GM18951 (cell line): ENCODE measurements around the gene SLC52A3.
"Not testable (repeated sequence)": the region's sequence is repeated elsewhere in the genome, so short reads cannot be mapped to it uniquely, and the experiment has no call there.

ENCODE experiments used
- POLR2A ChIP-seq: IDR thresholded peaks from 4 replicates; pipeline ENCODE4 v1.6.1; 2011; ENCODE audit warnings: mild to moderate bottlenecking; ENCODE audit not compliant: insufficient read length, insufficient read depth; ENCODE audit errors: extremely low read depth
- in situ Hi-C: fragments of 300-500 bp; cut with MboI; formaldehyde crosslinking; loops from one replicate; pipeline ENCODE4 v1.12.0; 2022; ENCODE audit warnings: low sequenced_read_pairs, mixed read lengths, inconsistent platforms; ENCODE audit not compliant: unreplicated experiment

SLC52A3 gene

DNA sequence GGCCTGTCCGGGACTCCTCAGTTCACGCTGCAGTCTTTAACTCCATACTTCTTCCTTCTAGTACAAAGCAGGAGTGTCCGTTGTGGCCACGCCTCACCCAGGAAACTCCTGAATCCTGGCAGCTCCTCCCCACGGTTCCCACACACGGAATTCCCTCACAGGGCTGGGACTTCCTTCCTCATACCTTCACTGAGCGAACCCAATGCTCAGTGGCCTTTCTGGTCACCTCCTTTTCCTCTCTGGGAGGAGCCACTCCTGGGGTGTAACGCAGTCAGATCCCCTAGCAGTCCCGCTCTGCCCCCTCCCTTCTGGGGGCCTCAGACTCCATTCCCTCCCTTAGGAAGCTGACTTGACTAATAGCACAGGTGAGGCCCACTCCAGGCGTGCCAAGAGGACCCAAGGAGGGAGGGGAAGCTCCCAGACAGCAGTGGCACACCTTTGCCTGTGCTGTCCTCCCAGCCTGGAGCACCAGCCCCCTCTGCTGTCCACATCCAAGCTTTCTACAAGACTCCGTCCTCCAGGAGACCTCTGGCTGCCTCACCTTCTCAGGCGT lies at the start of gene SLC52A3:
Gene SLC52A3 (minus strand): TSS at position 75 of the 553 bp plus-strand sequence. CDS start 2,726 bp downstream, outside the sequence.
- TF ChIP-seq POLR2A = no peak
- in situ Hi-C loops = no loop called here

DNA sequence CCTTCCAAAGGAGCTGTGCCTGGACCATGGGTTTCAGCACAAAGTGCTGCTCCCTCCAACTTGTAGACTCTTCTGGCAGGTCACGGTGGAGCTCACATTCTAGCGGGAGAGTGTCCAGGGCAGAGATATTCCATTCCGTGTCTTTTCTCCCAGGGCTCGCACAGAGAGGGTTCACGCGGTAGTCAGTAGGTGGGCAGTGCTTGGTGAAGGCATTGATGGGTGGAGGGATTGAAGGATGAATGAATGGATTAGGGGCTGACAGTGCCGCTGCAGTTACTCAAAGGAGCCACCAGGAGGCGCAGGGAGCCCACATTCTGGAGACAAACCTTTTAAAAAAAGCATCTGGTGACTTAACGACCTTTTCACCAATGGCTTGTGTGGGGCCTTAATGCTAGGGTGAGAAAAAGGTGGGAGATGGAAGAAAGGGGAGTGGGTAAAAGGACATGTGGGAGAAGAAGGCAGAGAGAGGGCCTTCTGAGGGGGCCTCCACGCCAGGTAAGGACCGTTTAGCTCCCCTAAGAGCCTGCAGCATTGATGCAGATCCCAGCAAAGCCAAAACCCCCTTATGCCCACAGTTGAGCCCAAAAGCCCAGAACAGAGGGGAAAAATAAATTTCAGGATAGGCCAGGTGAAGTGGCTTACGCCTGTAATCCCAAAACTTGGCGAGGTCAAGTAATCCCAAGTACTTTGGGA lies 47.8 kb upstream of the SLC52A3 start:
- TF ChIP-seq POLR2A = no peak
- in situ Hi-C loops = loop anchor here (5.0 kb wide), 1 partner anchor 141 kb away; no protein-coding TSS in a partner anchor

DNA sequence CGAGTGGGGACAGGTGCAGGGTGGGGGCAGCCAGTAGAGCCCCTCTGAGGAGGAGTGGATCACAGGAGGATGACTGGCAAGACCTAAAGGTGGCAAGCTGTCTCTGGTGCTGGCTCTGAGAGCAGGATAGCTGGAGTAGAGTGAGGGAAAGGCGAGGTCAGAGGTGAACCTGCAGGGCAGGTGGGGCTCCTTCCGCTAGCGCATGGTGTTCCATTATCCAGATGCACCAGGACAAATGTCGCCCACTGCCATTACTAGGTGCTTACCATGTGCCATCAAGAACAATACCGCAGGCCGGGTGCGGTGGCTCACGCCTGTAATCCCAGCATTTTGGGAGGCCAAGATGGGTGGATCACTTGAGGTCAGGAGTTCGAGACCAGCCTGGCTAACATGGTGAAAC lies 46.9 kb upstream of the SLC52A3 start:
- no peak for TF ChIP-seq POLR2A
- in situ Hi-C loops = loop anchor here (5.0 kb wide), 1 partner anchor 142 kb away; no protein-coding TSS in a partner anchor

GRCh38 chr20:813390-813789 lies 45.1 kb upstream of the SLC52A3 start:
- TF ChIP-seq POLR2A = no peak
- in situ Hi-C loops = no loop called here

DNA sequence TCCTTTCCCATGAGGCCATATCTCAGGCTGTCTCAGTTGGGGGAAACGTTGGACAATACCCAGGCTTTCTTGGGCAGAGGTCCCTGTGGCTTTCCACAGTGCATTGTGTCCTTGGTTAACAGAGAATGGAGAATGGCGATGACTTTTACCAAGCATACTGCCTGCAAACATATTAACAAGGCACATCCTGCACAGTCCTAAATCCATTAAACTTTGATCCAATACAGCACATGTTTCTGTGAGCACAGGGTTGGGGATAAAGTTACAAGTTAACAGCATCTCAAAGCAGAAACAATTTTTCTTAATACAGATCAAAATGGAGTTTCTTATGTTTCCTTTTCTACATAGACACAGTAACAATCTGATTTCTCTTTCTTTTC lies 44.1 kb upstream of the SLC52A3 start:
- in situ Hi-C loops = not testable (repeated sequence)

DNA sequence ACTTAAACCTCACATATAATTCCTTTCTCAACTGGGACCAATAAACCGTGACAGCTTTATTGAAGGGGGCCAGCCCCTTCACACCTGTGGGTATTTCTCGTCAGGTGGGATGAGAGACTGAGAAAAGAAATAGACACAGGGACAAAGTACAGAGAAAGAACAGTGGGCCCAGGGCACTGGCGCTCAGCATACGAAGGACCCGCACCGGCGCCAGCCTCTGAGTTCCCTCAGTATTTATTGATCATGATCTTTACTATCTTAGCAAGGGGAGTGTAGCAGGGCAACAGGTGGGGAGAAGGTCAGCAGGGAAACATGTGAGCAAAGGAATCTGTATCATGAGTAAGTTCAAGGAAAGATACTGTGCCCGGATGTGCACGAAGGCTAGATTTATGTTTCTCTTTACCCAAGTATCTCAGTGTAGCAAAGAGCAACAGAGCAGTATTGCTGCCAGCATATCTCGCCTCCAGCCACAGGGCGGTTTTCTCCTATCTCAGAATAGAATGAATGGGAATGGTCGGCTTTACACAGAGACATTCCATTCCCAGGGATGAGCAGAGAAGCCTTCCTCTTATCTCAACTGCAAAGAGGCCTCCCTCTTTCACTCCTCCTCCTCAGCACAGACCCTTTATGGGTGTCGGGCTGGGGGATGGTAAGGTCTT lies 43.6 kb upstream of the SLC52A3 start:
- in situ Hi-C loops = not testable (repeated sequence)

DNA sequence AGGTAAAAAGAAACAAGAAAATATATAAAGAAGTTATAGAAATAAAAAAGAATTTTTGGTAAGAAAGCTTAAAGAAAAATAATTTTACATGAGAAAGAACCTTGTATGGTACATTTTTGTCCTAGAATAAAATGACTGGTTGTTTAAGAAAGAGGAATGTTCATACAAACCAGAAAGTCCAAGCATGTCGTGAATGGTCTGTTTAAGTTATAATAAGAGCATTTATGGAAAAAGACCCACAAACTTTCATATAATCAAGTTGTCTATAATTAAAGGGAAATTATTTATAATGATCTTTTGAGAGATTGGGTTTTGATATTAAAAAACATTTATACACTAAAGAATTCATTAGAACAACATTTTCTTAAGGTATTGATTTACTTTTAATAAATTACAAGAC lies 37.4 kb upstream of the SLC52A3 start:
- no peak for TF ChIP-seq POLR2A
- in situ Hi-C loops = no loop called here

- in situ Hi-C loops = no loop called here
- TF ChIP-seq POLR2A = no peak
These were observed 33.4 kb upstream of the SLC52A3 start for GRCh38 chr20:801678-802077.

DNA sequence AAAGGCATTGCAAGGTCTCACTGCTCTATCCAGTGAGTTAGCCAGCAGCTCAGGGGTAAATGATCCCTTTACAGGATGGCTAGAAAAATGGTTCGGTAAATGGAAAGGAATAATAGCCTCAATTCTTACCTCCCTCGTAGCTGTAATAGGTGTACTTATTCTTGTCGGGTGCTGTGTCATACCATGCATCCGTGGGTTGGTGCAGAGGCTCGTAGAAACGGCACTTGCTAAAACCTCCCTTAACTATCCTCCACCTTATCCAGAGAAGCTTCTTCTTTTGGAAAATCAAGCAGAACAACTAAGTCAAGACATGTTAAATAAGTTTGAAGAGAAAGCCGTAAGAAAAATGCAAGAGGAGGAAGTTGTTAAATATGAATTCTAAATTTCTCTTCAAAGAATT lies 31.7 kb upstream of the SLC52A3 start:
- in situ Hi-C loops = not testable (repeated sequence)

GRCh38 chr20:798746-799145 lies 30.4 kb upstream of the SLC52A3 start:
- in situ Hi-C loops = not testable (repeated sequence)

DNA sequence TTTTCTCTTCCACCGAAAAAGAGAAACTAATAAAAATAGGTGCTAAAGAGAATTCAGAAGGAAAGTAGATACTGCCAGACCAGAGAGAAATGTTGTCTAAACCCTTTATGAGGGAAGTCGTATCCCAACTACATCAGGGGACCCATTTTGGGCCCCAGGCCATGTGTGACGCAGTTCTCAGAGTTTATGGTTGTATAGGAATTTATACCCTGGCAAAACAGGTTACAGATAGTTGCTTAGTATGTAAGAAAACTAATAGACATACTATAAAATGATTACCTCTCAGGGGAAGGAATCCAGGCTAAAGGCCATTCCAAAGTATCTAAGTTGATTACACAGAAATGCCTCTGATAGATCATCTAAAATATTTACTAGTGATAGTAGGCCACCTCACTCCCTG lies 28.6 kb upstream of the SLC52A3 start:
- TF ChIP-seq POLR2A = no peak
- in situ Hi-C loops = no loop called here

GRCh38 chr20:792248-792647 lies 23.9 kb upstream of the SLC52A3 start:
- TF ChIP-seq POLR2A = no peak

DNA sequence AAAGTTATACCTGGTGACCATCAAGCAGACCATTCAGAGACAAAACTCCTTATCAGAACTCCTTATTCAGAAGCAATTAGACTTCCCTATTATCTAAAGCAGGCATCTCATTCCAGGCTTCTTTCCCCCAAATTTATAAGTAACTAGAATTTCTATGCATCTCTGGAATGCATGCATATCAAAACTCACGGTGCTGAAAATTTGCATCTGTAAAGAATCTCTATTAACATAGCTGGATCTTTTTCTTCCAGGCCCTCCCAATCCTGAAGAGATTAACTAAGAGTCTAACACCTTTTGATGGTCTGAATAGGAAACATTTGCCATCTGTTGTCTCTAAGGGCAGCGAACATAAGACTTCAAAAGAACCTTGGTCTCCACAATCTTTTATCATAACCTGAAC lies 22.8 kb upstream of the SLC52A3 start:
- TF ChIP-seq POLR2A = no peak
- in situ Hi-C loops = no loop called here

More at GRCh38 chr20:792248-792647, 23.9 kb upstream of the SLC52A3 start:
- in situ Hi-C loops = no loop called here

DNA sequence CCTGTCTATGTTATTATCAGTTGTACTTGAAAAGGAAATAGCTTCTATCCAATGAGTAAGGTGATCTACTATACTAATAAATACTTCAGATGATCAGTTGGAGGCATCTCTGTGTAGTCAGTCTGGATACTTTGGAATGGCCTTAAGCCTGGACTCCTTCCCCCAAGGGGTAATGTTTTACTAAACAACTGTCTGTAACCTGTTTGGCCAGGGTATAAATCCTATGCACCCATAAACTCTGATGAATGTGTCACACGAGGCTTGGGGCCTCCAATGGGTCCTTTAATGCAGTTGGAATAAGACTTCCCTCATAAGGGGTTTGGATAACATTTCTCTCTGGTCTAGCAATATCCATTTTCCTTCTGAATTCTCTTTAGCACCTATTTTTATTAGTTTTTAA lies 19.5 kb upstream of the SLC52A3 start:
- in situ Hi-C loops = no loop called here
- TF ChIP-seq POLR2A = no peak
